DOHH2 (cell line): Measurements from ENCODE around the gene CTBP1.

Source experiments
- CTCF ChIP-seq: fragments of 200-600 bp; sonication (generic); IDR thresholded peaks from one replicate; pipeline ENCODE4 v1.5.1; 2014; ENCODE audit warnings: antibody characterized with exemption, mild to moderate bottlenecking, low read depth, low read length; ENCODE audit not compliant: poor library complexity, severe bottlenecking
- EZH2phosphoT487 ChIP-seq: fragments of 200-600 bp; sonication (generic); IDR thresholded peaks from 2 replicates; pipeline ENCODE4 v1.6.1; 2017; ENCODE audit warnings: borderline replicate concordance, mild to moderate bottlenecking, antibody characterized with exemption, low read length, moderate library complexity, mixed read lengths

DNA sequence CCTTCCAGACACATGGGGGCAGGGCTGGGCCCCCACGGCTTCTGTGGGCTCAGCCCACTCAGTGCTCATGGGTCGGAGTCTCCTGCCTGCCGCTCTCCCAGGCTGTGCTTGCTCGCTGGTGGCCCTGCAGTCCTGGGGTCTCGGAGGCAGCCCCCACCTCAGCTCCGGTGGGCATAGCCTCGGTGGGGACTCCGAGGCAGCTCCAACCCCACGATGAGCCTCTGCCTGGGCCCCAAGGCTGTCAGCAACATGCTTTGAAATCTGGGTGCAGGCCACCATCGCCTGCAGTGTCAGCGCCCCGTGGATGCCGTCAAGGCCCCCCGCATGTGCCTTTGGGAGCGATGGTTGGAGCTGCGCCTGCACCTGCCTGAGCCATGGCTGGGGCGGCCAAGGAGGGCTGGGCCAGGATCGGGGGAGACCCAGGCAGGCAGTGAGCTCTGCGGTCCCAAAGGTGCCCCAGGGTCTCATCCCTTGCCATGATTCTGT is 46.4 kb downstream of the CTBP1 start:
- TF ChIP-seq CTCF (no peak), EZH2phosphoT487 (no peak)
